Activated B cell treated with CpG ODN at 0.5 μM for 24 hours (primary cell): ENCODE measurements around the gene ZSCAN5B. TPM values are rescaled to one million over a fixed set of nuclear protein-coding genes. Genes with fewer than 3 reads are reported as not detected.
"Not testable (repeated sequence)": the region's sequence is repeated elsewhere in the genome, so short reads cannot be mapped to it uniquely, and the experiment has no call there.

Source experiments
- ATAC-seq: fragments of 200-7000 bp; cut with Tn5 transposase; one replicate; pipeline ENCODE4 v1.10.0; 2021; ENCODE audit warnings: low read depth, mild to moderate bottlenecking, moderate library complexity
- CTCF ChIA-PET: fragments of 350-600 bp; sonication (Branson Sonifier 250); formaldehyde crosslinking; loops from one replicate; lab custom pipeline; 2021; ENCODE audit warnings: antibody characterized with exemption; lab: Charles Lee
- POLR2A ChIA-PET: fragments of 350-600 bp; sonication (Branson Sonifier 250); formaldehyde crosslinking; loops from one replicate; lab custom pipeline; 2021; ENCODE audit warnings: antibody characterized with exemption; lab: Charles Lee
- DNase-seq: peaks from one replicate; pipeline ENCODE4 v3.0.0; 2022
- H3K27ac Mint-ChIP-seq: one replicate; pipeline ENCODE4 v1.8.0; 2020; ENCODE audit warnings: mixed read lengths
- H3K27me3 Mint-ChIP-seq: one replicate; pipeline ENCODE4 v1.8.0; 2021; ENCODE audit warnings: mixed read lengths
- H3K36me3 Mint-ChIP-seq: one replicate; pipeline ENCODE4 v1.8.0; 2021; ENCODE audit warnings: low read depth, mixed read lengths
- H3K4me1 Mint-ChIP-seq: one replicate; pipeline ENCODE4 v1.8.0; 2021; ENCODE audit warnings: mixed read lengths
- H3K4me3 Mint-ChIP-seq: one replicate; pipeline ENCODE4 v1.8.0; 2020; ENCODE audit warnings: mild to moderate bottlenecking, mixed read lengths
- H3K9me3 Mint-ChIP-seq: one replicate; pipeline ENCODE4 v1.8.0; 2020; ENCODE audit warnings: mixed read lengths
- intact Hi-C: fragments of 100-400 bp; cut with micrococcal nuclease; formaldehyde crosslinking; loops from one replicate; pipeline ENCODE4 v1.15.1; 2024
- total RNA-seq: library from RNA; stranded (reverse); gene quantifications from 2 replicates; pipeline ENCODE4 v1.2.3, GENCODE V29; 2022
- TF ChIP-seq, protein P1 (sequence below): fragments of 200-600 bp; IDR thresholded peaks from one replicate; pipeline ENCODE4 v1.8.0; 2022; ENCODE audit warnings: antibody characterized with exemption, mild to moderate bottlenecking

ZSCAN5B gene
- total RNA-seq, 1 donor from 2014 or later: not detected

DNA sequence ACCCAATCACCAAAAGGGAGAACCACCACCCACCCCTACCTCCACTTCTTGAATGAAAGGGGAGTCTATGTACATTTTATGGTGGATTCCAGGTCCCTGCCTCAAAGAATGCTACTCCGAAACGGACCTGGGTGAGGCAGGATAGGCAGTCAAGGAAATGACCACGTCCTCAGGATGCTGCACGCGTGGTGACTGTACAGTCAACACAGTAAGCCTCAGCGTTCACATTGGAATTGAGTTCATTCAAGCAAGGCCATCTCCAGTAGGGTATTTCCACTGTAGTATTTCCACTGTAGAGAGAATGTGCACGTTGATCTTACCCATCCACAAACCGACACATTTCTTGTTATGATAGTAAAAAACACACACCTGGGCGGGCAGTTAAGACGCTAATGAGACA, 21.4 kb upstream of the ZSCAN5B start:
- TF ChIP-seq, protein P1, sequence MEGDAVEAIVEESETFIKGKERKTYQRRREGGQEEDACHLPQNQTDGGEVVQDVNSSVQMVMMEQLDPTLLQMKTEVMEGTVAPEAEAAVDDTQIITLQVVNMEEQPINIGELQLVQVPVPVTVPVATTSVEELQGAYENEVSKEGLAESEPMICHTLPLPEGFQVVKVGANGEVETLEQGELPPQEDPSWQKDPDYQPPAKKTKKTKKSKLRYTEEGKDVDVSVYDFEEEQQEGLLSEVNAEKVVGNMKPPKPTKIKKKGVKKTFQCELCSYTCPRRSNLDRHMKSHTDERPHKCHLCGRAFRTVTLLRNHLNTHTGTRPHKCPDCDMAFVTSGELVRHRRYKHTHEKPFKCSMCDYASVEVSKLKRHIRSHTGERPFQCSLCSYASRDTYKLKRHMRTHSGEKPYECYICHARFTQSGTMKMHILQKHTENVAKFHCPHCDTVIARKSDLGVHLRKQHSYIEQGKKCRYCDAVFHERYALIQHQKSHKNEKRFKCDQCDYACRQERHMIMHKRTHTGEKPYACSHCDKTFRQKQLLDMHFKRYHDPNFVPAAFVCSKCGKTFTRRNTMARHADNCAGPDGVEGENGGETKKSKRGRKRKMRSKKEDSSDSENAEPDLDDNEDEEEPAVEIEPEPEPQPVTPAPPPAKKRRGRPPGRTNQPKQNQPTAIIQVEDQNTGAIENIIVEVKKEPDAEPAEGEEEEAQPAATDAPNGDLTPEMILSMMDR: no peak
- H3K27ac Mint-ChIP-seq: no peak overlapping the region
- DNase-seq (no peak), ATAC-seq (no peak)
- H3K9me3 Mint-ChIP-seq: no peaks in the 10 kb centered on the region
- peaks cover 19% of the 10 kb centered on the region for H3K36me3 Mint-ChIP-seq
- intact Hi-C loops: no loop called here
- ChIA-PET POLR2A (no interaction called here), CTCF (no interaction called here)
- peaks cover 7% of the 10 kb centered on the region for H3K4me1 Mint-ChIP-seq
- peaks cover 22% of the 10 kb centered on the region for H3K27me3 Mint-ChIP-seq
- H3K4me3 Mint-ChIP-seq: no peak overlapping the region

DNA sequence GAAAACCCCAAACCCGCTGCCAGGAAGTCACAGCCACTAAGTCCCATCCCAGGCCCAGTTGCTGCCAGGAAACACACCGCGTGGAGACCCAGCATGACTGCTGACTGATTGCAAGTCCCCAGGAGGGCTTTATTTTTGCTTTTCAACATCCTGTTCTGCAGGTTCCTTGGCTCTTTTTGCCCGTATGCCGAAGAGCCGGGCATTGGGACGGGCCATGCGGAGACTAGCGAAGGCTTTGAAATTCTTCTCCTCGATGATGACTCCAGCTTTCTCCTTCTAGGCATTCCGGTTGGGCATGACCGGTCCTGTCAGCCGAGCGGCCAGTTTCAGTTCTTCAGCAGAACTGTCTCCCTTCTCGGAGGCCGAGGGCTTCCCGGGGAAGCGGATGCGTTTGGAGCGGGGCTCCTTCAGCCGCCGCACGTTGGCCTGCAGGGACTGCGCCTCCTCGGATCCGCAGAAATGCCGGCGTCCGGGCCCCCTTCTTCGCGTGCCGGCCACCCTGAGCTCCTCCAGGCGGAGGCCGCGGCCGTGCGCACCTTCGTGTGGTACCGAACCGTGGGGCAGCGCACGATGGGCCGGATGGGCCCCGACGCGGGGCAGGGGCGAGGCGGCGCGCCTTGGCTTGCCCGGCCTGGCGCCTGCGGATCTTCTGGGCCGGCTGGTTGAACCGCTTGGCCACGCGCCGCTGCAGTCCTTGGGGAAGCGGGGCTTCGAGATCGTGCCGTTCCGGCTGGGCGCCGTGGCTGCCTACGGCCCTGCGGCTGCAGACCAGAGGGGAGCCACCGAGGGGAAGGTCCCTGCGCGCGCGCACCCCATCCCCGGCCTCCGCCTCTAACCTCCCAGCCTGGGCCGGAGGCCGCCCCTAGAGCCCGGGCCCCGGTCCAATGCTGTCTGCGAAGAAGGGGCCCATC, 19.7 kb upstream of the ZSCAN5B start:
- no peaks in the 10 kb centered on the region for H3K9me3 Mint-ChIP-seq
- H3K36me3 Mint-ChIP-seq: peaks cover 6% of the 10 kb centered on the region
- CTCF ChIA-PET: no interaction called here
- H3K4me3 Mint-ChIP-seq: no peak overlapping the region
- peaks cover 22% of the 10 kb centered on the region for H3K27me3 Mint-ChIP-seq
- intact Hi-C loops: no loop called here
- DNase-seq: no peak
- ATAC-seq: no peak
- H3K27ac Mint-ChIP-seq: no peak overlapping the region
- POLR2A ChIA-PET: no interaction called here
- H3K4me1 Mint-ChIP-seq: peaks cover 7% of the 10 kb centered on the region
- TF ChIP-seq, protein P1: no peak

DNA sequence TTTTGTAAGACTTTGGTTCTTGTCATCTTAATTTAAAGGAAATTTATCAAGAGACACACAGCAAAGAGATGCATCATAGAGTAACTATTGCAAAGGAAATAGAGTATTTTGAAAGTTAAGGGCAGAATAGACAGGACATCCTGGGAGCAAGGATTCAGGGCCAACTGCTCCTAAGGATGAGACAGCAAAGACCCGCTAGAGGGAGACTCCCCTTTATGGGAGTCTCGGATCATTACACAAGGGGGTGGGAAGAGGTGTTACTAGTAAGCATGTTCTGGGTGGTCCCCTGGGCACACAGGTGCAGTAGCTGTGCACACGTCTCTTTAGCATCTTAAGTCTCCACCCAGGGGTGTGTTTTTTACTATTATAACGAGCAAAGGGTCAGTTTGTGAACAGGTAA, 14.1 kb upstream of the ZSCAN5B start:
- H3K36me3 Mint-ChIP-seq: no peaks in the 10 kb centered on the region
- no peak overlapping the region for H3K27ac Mint-ChIP-seq
- no peak overlapping the region for H3K4me3 Mint-ChIP-seq
- no peak for ATAC-seq
- no peaks in the 10 kb centered on the region for H3K9me3 Mint-ChIP-seq
- intact Hi-C loops: no loop called here
- TF ChIP-seq, protein P1: no peak
- no peak for DNase-seq
- peaks cover 17% of the 10 kb centered on the region for H3K27me3 Mint-ChIP-seq
- no peaks in the 10 kb centered on the region for H3K4me1 Mint-ChIP-seq
- ChIA-PET CTCF (no interaction called here), POLR2A (no interaction called here)

DNA sequence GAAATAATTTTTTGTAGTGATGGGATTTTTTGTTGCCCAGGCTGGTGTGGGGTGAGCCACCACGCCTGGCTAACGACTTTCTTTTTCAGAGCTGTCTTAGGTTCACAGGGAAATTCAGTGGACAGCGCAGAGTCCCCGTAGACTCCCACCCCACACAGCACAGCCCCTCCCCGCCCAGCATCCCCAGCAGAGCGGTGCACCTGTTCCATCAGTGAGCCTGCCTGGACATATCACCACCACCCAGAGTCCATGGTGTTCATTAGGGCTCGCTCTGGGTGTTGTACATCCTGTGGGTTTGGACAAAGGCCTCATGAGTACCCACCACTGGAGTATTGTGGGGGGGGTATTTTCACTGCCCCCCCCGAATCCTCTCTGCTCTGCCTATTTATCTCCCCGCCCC, 12.5 kb upstream of the ZSCAN5B start:
- POLR2A ChIA-PET, CTCF ChIA-PET, H3K4me1 Mint-ChIP-seq, DNase-seq, H3K27ac Mint-ChIP-seq, intact Hi-C loops, H3K9me3 Mint-ChIP-seq, ATAC-seq, H3K27me3 Mint-ChIP-seq, H3K36me3 Mint-ChIP-seq, H3K4me3 Mint-ChIP-seq: not testable (repeated sequence)

DNA sequence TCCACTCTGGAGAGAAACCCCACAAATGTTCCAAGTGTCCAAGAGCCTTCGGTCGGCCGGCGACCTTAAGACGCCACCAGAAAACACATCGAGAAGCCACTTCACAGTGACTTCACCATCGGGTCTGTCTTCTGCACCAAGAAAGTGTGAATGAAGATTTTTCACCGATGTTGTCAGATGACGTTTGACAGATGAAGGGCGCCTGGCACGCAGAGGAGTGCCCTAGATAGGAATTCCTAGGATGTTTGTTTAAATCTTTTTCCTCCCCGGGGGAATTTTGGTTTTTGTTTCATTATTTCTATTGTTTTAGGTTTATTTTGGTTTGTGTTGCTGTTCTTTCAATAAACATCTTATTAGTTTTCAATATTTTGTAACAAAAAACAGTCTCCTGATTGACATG, 11.5 kb upstream of the ZSCAN5B start:
- Mint-ChIP-seq H3K4me3 (no peak overlapping the region), H3K36me3 (no peaks in the 10 kb centered on the region), H3K9me3 (no peaks in the 10 kb centered on the region), H3K27ac (no peak overlapping the region), H3K4me1 (no peaks in the 10 kb centered on the region), H3K27me3 (peaks cover 3% of the 10 kb centered on the region)
- DNase-seq (no peak), ATAC-seq (no peak)
- ChIA-PET POLR2A (no interaction called here), CTCF (no interaction called here)
- TF ChIP-seq, protein P1: no peak
- intact Hi-C loops: no loop called here

DNA sequence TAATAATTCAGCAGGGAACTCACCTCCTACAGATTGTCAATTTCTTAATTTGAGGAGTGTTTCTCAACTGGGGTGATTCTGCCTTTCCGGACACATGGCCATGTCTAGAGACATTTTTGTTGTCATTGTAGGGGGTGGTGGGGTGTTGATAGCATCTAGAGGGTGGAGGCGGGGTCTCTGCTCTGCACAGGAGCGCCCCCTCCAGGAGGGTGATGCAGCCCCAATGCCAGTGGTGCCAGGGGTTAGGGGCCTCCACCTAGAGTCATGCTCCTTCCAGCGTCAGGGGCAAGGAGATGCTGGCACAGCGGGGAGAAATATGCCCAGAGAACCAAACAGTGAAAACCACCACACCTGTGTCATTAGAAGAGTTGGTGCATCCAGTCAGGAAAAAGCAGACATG, 10.0 kb upstream of the ZSCAN5B start:
- intact Hi-C loops, H3K27ac Mint-ChIP-seq, DNase-seq, H3K4me1 Mint-ChIP-seq, H3K36me3 Mint-ChIP-seq, H3K4me3 Mint-ChIP-seq, H3K9me3 Mint-ChIP-seq, POLR2A ChIA-PET, ATAC-seq, CTCF ChIA-PET, H3K27me3 Mint-ChIP-seq: not testable (repeated sequence)
